H1 (cell line): ENCODE results near the gene PITPNC1. TPM values are rescaled to one million over a fixed set of nuclear protein-coding genes. Genes with fewer than 3 reads are reported as not detected.

ENCODE experiments used
- BCL11A ChIP-seq, 2 experiments: IDR thresholded peaks; one replicate each; pipeline ENCODE4 v1.6.1; 2011; ENCODE audit warnings: low read depth in 2 of 2, low read length in 2 of 2, mild to moderate bottlenecking in 2 of 2
- GTF2F1 ChIP-seq: IDR thresholded peaks from 2 replicates; pipeline ENCODE4 v1.6.1; 2012; ENCODE audit warnings: low read depth, low read length, improper control_type of control experiment, borderline replicate concordance
- KDM5A ChIP-seq: fragments of 200-600 bp; IDR thresholded peaks from 2 replicates; pipeline ENCODE4 v1.7.1; 2012; ENCODE audit warnings: mild to moderate bottlenecking, low read length, inconsistent platforms, mixed read lengths
- PHF8 ChIP-seq: fragments of 200-600 bp; sonication (generic); conservative IDR thresholded peaks from 2 replicates; pipeline ENCODE4 v1.7.1; 2012; ENCODE audit warnings: low read depth, mild to moderate bottlenecking, inconsistent platforms, low read length, moderate library complexity
- SP4 ChIP-seq: IDR thresholded peaks from 2 replicates; pipeline ENCODE4 v1.6.1; 2012; ENCODE audit warnings: low read length, inconsistent platforms
- TAF1 ChIP-seq: IDR thresholded peaks from 2 replicates; pipeline ENCODE4 v1.6.1; 2011; ENCODE audit warnings: mild to moderate bottlenecking, low read depth, low read length
- USF2 ChIP-seq: IDR thresholded peaks from 2 replicates; pipeline ENCODE4 v1.6.1; 2011; ENCODE audit warnings: low read length, improper control_type of control experiment
- polyA plus RNA-seq, 7 experiments: library from polyadenylated mRNA; depleted of rRNA in 3 of 7; stranded (reverse) in 5 of 7; unstranded in 2 of 7; fragments of >200 nt in 5 of 7; fragments of 200-250 nt in 2 of 7; gene quantifications; 1 replicate in 5 of 7; 2 replicates in 1 of 7; 4 replicates in 1 of 7; pipeline versions ENCODE4 v1.2.1 to v1.2.3, GENCODE V29; 2011 to 2013; ENCODE audit warnings: missing spikeins in 2 of 7, mixed read lengths in 2 of 7
- total RNA-seq: library from RNA; stranded (reverse); fragmentation: NEBNext Ultra II Directional; extraction: Animal tissue kit (Norgen Biotek cat#: 25700); gene quantifications from 2 replicates; pipeline ENCODE4 v1.2.1, GENCODE V29; 2021

The PITPNC1 gene
- total and polyA plus RNA-seq, 2 of the 8 experiments (the other 6 are each of a cell fraction or from before 2014, with no cell fraction given) = 17.6 to 54.7 TPM

- TF ChIP-seq KDM5A (no peak), USF2 (no peak), BCL11A (IDR thresholded peaks at IDR 0.05; ENCODE audit: low read depth in 2 of 2, low read length in 2 of 2) (no peak), GTF2F1 (no peak), TAF1 (no peak), PHF8 (no peak), SP4 (no peak)
Measured at GRCh38 chr17:67448449-67448848, 71.4 kb downstream of the PITPNC1 start (continued).
